Activated T-cell treated with anti-CD3 and anti-CD28 coated beads, Interleukin-2, amount 50 U/mL, for 24 hours (primary cell): Measurements from ENCODE around the gene PEAK1.
A peak's percentile ranks its signal among the peaks of the same experiment; 100 is the strongest.
"Not testable (repeated sequence)": the region's sequence is repeated elsewhere in the genome, so short reads cannot be mapped to it uniquely, and the experiment has no call there.

ENCODE experiments used
- DNase-seq: peaks from one replicate; pipeline ENCODE4 v3.0.0-alpha.2; 2020
- H3K27ac Mint-ChIP-seq: 2 replicates; pipeline ENCODE4 v1.8.0; 2020; ENCODE audit warnings: mild to moderate bottlenecking, mixed read lengths
- H3K27me3 Mint-ChIP-seq: 2 replicates; pipeline ENCODE4 v1.8.0; 2020; ENCODE audit warnings: mixed read lengths
- H3K36me3 Mint-ChIP-seq: 2 replicates; pipeline ENCODE4 v1.8.0; 2020; ENCODE audit warnings: low read depth, mixed read lengths
- H3K4me1 Mint-ChIP-seq: 2 replicates; pipeline ENCODE4 v1.8.0; 2020; ENCODE audit warnings: low read depth, mixed read lengths
- H3K4me3 Mint-ChIP-seq: 2 replicates; pipeline ENCODE4 v1.8.0; 2020; ENCODE audit warnings: mild to moderate bottlenecking, moderate library complexity, mixed read lengths
- H3K9me3 Mint-ChIP-seq: 2 replicates; pipeline ENCODE4 v1.8.0; 2020; ENCODE audit warnings: mixed read lengths

The PEAK1 gene

GRCh38 chr15:77173487-77173886 is 246.4 kb downstream of the PEAK1 start:
- peaks cover 1% of the 10 kb centered on the region for H3K4me1 Mint-ChIP-seq
- no peak for DNase-seq
- no peak overlapping the region for H3K4me3 Mint-ChIP-seq
- no peaks in the 10 kb centered on the region for H3K36me3 Mint-ChIP-seq
- no peaks in the 10 kb centered on the region for H3K9me3 Mint-ChIP-seq
- no peak overlapping the region for H3K27ac Mint-ChIP-seq
- H3K27me3 Mint-ChIP-seq, result no peaks in the 10 kb centered on the region

- no peak overlapping the region for H3K27ac Mint-ChIP-seq
- no peaks in the 10 kb centered on the region for H3K9me3 Mint-ChIP-seq
- H3K4me3 Mint-ChIP-seq, result no peak overlapping the region
- no peaks in the 10 kb centered on the region for H3K27me3 Mint-ChIP-seq
- no peaks in the 10 kb centered on the region for H3K36me3 Mint-ChIP-seq
- H3K4me1 Mint-ChIP-seq, result no peaks in the 10 kb centered on the region
- DNase-seq, result no peak
These were observed 248.5 kb downstream of the PEAK1 start for GRCh38 chr15:77171221-77171967.

- DNase-seq, result no peak
- Mint-ChIP-seq H3K27me3 (no peaks in the 10 kb centered on the region), H3K27ac (no peak overlapping the region), H3K4me1 (peaks cover 9% of the 10 kb centered on the region), H3K36me3 (no peaks in the 10 kb centered on the region), H3K4me3 (no peak overlapping the region), H3K9me3 (no peaks in the 10 kb centered on the region)
These were observed 251.3 kb downstream of the PEAK1 start for GRCh38 chr15:77168616-77169015.

GRCh38 chr15:77168141-77168540 is 251.8 kb downstream of the PEAK1 start:
- Mint-ChIP-seq H3K4me1 (peaks cover 13% of the 10 kb centered on the region), H3K27ac (no peak overlapping the region), H3K27me3 (no peaks in the 10 kb centered on the region), H3K36me3 (no peaks in the 10 kb centered on the region), H3K4me3 (no peak overlapping the region), H3K9me3 (no peaks in the 10 kb centered on the region)
- DNase-seq, result no peak

GRCh38 chr15:77167406-77167805 is 252.5 kb downstream of the PEAK1 start:
- Mint-ChIP-seq H3K4me3 (no peak overlapping the region), H3K4me1 (peaks cover 20% of the 10 kb centered on the region), H3K36me3 (no peaks in the 10 kb centered on the region), H3K27ac (no peak overlapping the region), H3K9me3 (no peaks in the 10 kb centered on the region), H3K27me3 (no peaks in the 10 kb centered on the region)
- no peak for DNase-seq

- H3K4me3 Mint-ChIP-seq, result no peak overlapping the region
- DNase-seq, result no peak
- H3K9me3 Mint-ChIP-seq, result no peaks in the 10 kb centered on the region
- peaks cover 38% of the 10 kb centered on the region for H3K4me1 Mint-ChIP-seq
- H3K27ac Mint-ChIP-seq, result no peak overlapping the region
- no peaks in the 10 kb centered on the region for H3K27me3 Mint-ChIP-seq
- no peaks in the 10 kb centered on the region for H3K36me3 Mint-ChIP-seq
These were observed 256.0 kb downstream of the PEAK1 start for GRCh38 chr15:77163781-77164384.

- H3K36me3 Mint-ChIP-seq, result no peaks in the 10 kb centered on the region
- H3K27me3 Mint-ChIP-seq, result no peaks in the 10 kb centered on the region
- H3K27ac Mint-ChIP-seq, result no peak overlapping the region
- no peak overlapping the region for H3K4me3 Mint-ChIP-seq
- H3K9me3 Mint-ChIP-seq, result no peaks in the 10 kb centered on the region
- H3K4me1 Mint-ChIP-seq, result peaks cover 38% of the 10 kb centered on the region
- no peak for DNase-seq
These were observed 256.9 kb downstream of the PEAK1 start for GRCh38 chr15:77162872-77163633.

GRCh38 chr15:77160562-77161478 is 259.1 kb downstream of the PEAK1 start:
- Mint-ChIP-seq H3K36me3 (peaks cover 8% of the 10 kb centered on the region), H3K4me3 (no peak overlapping the region), H3K4me1 (peaks cover 38% of the 10 kb centered on the region), H3K27me3 (no peaks in the 10 kb centered on the region), H3K27ac (peak overlapping the region; percentile 4), H3K9me3 (no peaks in the 10 kb centered on the region)
- DNase-seq, result no peak

GRCh38 chr15:77156000-77156399 is 263.9 kb downstream of the PEAK1 start:
- H3K4me3 Mint-ChIP-seq, H3K27ac Mint-ChIP-seq, DNase-seq, H3K27me3 Mint-ChIP-seq, H3K9me3 Mint-ChIP-seq: not testable (repeated sequence)
- H3K4me1 Mint-ChIP-seq, result peaks cover 14% of the 10 kb centered on the region
- H3K36me3 Mint-ChIP-seq, result peaks cover 11% of the 10 kb centered on the region

- Mint-ChIP-seq H3K36me3 (peaks cover 10% of the 10 kb centered on the region), H3K4me1 (peaks cover 6% of the 10 kb centered on the region), H3K27me3 (no peaks in the 10 kb centered on the region), H3K27ac (no peak overlapping the region), H3K9me3 (no peaks in the 10 kb centered on the region), H3K4me3 (no peak overlapping the region)
- no peak for DNase-seq
These were observed 271.7 kb downstream of the PEAK1 start for GRCh38 chr15:77148191-77148590.

GRCh38 chr15:77145370-77145769 is 274.5 kb downstream of the PEAK1 start:
- H3K36me3 Mint-ChIP-seq, result peaks cover 28% of the 10 kb centered on the region
- no peak overlapping the region for H3K4me3 Mint-ChIP-seq
- peaks cover 6% of the 10 kb centered on the region for H3K4me1 Mint-ChIP-seq
- H3K27ac Mint-ChIP-seq, result no peak overlapping the region
- peaks cover 6% of the 10 kb centered on the region for H3K9me3 Mint-ChIP-seq
- H3K27me3 Mint-ChIP-seq, result no peaks in the 10 kb centered on the region
- DNase-seq, result no peak

GRCh38 chr15:77144492-77145070 is 275.3 kb downstream of the PEAK1 start:
- Mint-ChIP-seq H3K4me1 (peaks cover 6% of the 10 kb centered on the region), H3K36me3 (peaks cover 30% of the 10 kb centered on the region), H3K4me3 (no peak overlapping the region), H3K27ac (no peak overlapping the region), H3K9me3 (peaks cover 6% of the 10 kb centered on the region), H3K27me3 (no peaks in the 10 kb centered on the region)
- DNase-seq, result no peak

GRCh38 chr15:77144026-77144425 is 275.9 kb downstream of the PEAK1 start:
- H3K36me3 Mint-ChIP-seq, result peaks cover 31% of the 10 kb centered on the region
- DNase-seq, result no peak
- peaks cover 7% of the 10 kb centered on the region for H3K9me3 Mint-ChIP-seq
- peaks cover 6% of the 10 kb centered on the region for H3K4me1 Mint-ChIP-seq
- no peak overlapping the region for H3K27ac Mint-ChIP-seq
- no peak overlapping the region for H3K4me3 Mint-ChIP-seq
- no peaks in the 10 kb centered on the region for H3K27me3 Mint-ChIP-seq

GRCh38 chr15:77143616-77144015 is 276.3 kb downstream of the PEAK1 start:
- Mint-ChIP-seq H3K9me3 (peaks cover 9% of the 10 kb centered on the region), H3K27ac (no peak overlapping the region), H3K4me1 (peaks cover 6% of the 10 kb centered on the region), H3K27me3 (no peaks in the 10 kb centered on the region), H3K4me3 (no peak overlapping the region), H3K36me3 (peaks cover 33% of the 10 kb centered on the region)
- DNase-seq, result no peak
